PC-3 (cell line): ENCODE data around the gene EWSR1. TPM values are rescaled to one million over a fixed set of nuclear protein-coding genes. Genes with fewer than 3 reads are reported as not detected.

Experiments used
- ATAC-seq: fragments of 200-7000 bp; cut with Tn5 transposase; 2 replicates; pipeline ENCODE4 v1.9.1; 2020; ENCODE audit warnings: mild to moderate bottlenecking, moderate library complexity
- BruUV-seq: library from RNA; stranded (reverse); fragments of 400-500 nt; replicated peaks from 2 replicates; lab custom pipeline; 2021; lab: Mats Ljungman, UMichigan
- CTCF ChIA-PET: fragments of 300-600 bp; sonication (Branson Sonifier 250); formaldehyde crosslinking; loops from one replicate; lab custom pipeline; 2022; ENCODE audit warnings: antibody characterized with exemption; lab: Charles Lee
- POLR2A ChIA-PET: fragments of 300-600 bp; sonication (Branson Sonifier 250); formaldehyde crosslinking; loops from one replicate; lab custom pipeline; 2022; ENCODE audit warnings: antibody characterized with exemption; ENCODE audit not compliant: unreplicated experiment; lab: Charles Lee
- DNase-seq: peaks from one replicate; pipeline ENCODE4 v3.0.0-alpha.2; 2015
- H2AFZ ChIP-seq: fragments of 300-600 bp; sonication (generic); 2 replicates; pipeline ENCODE4 v1.6.0; 2016; ENCODE audit warnings: antibody characterized with exemption, low read length
- H3F3A ChIP-seq: fragments of 300-600 bp; sonication (generic); one replicate; pipeline ENCODE4 v1.6.0; 2017; ENCODE audit warnings: antibody characterized with exemption, low read length, control low read depth, mild to moderate bottlenecking; ENCODE audit not compliant: unreplicated experiment
- H3K27ac ChIP-seq: fragments of 300-600 bp; sonication (generic); 2 replicates; pipeline ENCODE4 v1.5.1; 2016; ENCODE audit warnings: mild to moderate bottlenecking, low read length
- H3K27me3 ChIP-seq: fragments of 300-600 bp; sonication (generic); 2 replicates; pipeline ENCODE4 v1.6.1; 2016; ENCODE audit warnings: low read length, mixed read lengths
- H3K36me3 ChIP-seq: fragments of 300-600 bp; sonication (generic); 2 replicates; pipeline ENCODE4 v1.6.1; 2016; ENCODE audit warnings: low read depth, mixed run types, low read length, mixed read lengths
- H3K4me1 ChIP-seq: fragments of 300-600 bp; sonication (generic); 2 replicates; pipeline ENCODE4 v1.5.1; 2016; ENCODE audit warnings: low read length; ENCODE audit not compliant: insufficient read depth
- H3K4me2 ChIP-seq: fragments of 300-600 bp; sonication (generic); 2 replicates; pipeline ENCODE4 v1.6.0; 2016; ENCODE audit warnings: low read length
- H3K4me3 ChIP-seq: fragments of 300-600 bp; sonication (generic); 2 replicates; pipeline ENCODE4 v1.5.1; 2016; ENCODE audit warnings: mild to moderate bottlenecking, low read length, mixed read lengths
- H3K79me2 ChIP-seq: fragments of 300-600 bp; sonication (generic); 2 replicates; pipeline ENCODE4 v1.6.1; 2017; ENCODE audit warnings: low read length, mixed read lengths
- H3K9ac ChIP-seq: fragments of 300-600 bp; sonication (generic); 2 replicates; pipeline ENCODE4 v1.6.0; 2016; ENCODE audit warnings: mild to moderate bottlenecking, low read length
- H3K9me2 ChIP-seq: fragments of 300-600 bp; sonication (generic); replicated peaks from 2 replicates; pipeline ENCODE4 v1.6.1; 2016; ENCODE audit warnings: mixed run types, low read length, mixed read lengths
- H3K9me3 ChIP-seq: fragments of 300-600 bp; sonication (generic); 2 replicates; pipeline ENCODE4 v1.6.1; 2016; ENCODE audit warnings: low read length, mixed read lengths
- H4K20me1 ChIP-seq: fragments of 300-600 bp; sonication (generic); 2 replicates; pipeline ENCODE4 v1.6.1; 2016; ENCODE audit warnings: low read length, mixed read lengths
- CTCF ChIP-seq: fragments of 300-600 bp; sonication (generic); conservative IDR thresholded peaks from 2 replicates; pipeline ENCODE4 v1.5.1; 2017; ENCODE audit warnings: antibody characterized with exemption, low read depth, mild to moderate bottlenecking, low read length
- EZH2 ChIP-seq: fragments of 300-600 bp; sonication (generic); IDR thresholded peaks from one replicate; pipeline ENCODE4 v1.6.1; 2017; ENCODE audit warnings: antibody characterized with exemption, mild to moderate bottlenecking, low read length; ENCODE audit not compliant: unreplicated experiment
- EZH2phosphoT487 ChIP-seq: fragments of 300-600 bp; sonication (generic); IDR thresholded peaks from 2 replicates; pipeline ENCODE4 v1.6.1; 2018; ENCODE audit warnings: mild to moderate bottlenecking, antibody characterized with exemption, low read length, borderline replicate concordance
- intact Hi-C: fragments of 100-400 bp; cut with micrococcal nuclease; formaldehyde crosslinking; loops from 2 replicates; pipeline ENCODE4 v1.9.0; 2023
- total RNA-seq: library from RNA; depleted of rRNA; stranded (reverse); fragments of >200 nt; gene quantifications from 2 replicates; pipeline ENCODE4 v1.2.3, GENCODE V29; 2014

Gene EWSR1
- total RNA-seq, 1 experiment from 2014 or later, result 288 TPM

GRCh38 chr22:29313576-29314466 is 45.8 kb downstream of the EWSR1 start:
- no peaks in the 10 kb centered on the region for H3F3A ChIP-seq
- H3K9ac ChIP-seq, result no peak overlapping the region
- H3K27ac ChIP-seq, result no peak overlapping the region
- H3K36me3 ChIP-seq, result no peaks in the 10 kb centered on the region
- CTCF ChIA-PET, result no interaction called here
- POLR2A ChIA-PET, result no interaction called here
- no peaks in the 10 kb centered on the region for H3K9me2 ChIP-seq
- H3K27me3 ChIP-seq, result peaks cover 5% of the 10 kb centered on the region; the same call in 1 of the 2 replicates
- no peaks in the 10 kb centered on the region for H4K20me1 ChIP-seq
- H2AFZ ChIP-seq, result no peak overlapping the region
- TF ChIP-seq EZH2phosphoT487, result no peak
- TF ChIP-seq CTCF, result no peak
- TF ChIP-seq EZH2, result no peak
- no TSS peak for BruUV-seq
- no peak overlapping the region for H3K4me3 ChIP-seq
- no peak for DNase-seq
- H3K4me1 ChIP-seq, result peaks cover 29% of the 10 kb centered on the region
- no peak for ATAC-seq
- intact Hi-C loops, result no loop called here
- peak overlapping the region; percentile 74; the same call in 1 of the 2 replicates for H3K4me2 ChIP-seq
- H3K9me3 ChIP-seq, result no peaks in the 10 kb centered on the region
- H3K79me2 ChIP-seq, result peaks cover 15% of the 10 kb centered on the region

GRCh38 chr22:29314537-29315285 is 46.6 kb downstream of the EWSR1 start:
- intact Hi-C loops, result no loop called here
- H3K9ac ChIP-seq, result no peak overlapping the region
- no peaks in the 10 kb centered on the region for H3F3A ChIP-seq
- peak overlapping the region; percentile 74 for H3K4me2 ChIP-seq
- peak overlapping the region; percentile 55; the same call in 1 of the 2 replicates for H2AFZ ChIP-seq
- CTCF ChIA-PET, result no interaction called here
- H4K20me1 ChIP-seq, result no peaks in the 10 kb centered on the region
- peaks cover 5% of the 10 kb centered on the region; the same call in 1 of the 2 replicates for H3K27me3 ChIP-seq
- TF ChIP-seq EZH2phosphoT487 (no peak), EZH2 (no peak), CTCF (no peak)
- POLR2A ChIA-PET, result no interaction called here
- no peak overlapping the region for H3K27ac ChIP-seq
- no peaks in the 10 kb centered on the region for H3K36me3 ChIP-seq
- peaks cover 20% of the 10 kb centered on the region for H3K4me1 ChIP-seq
- peaks cover 6% of the 10 kb centered on the region for H3K79me2 ChIP-seq
- no TSS peak for BruUV-seq
- H3K9me2 ChIP-seq, result no peaks in the 10 kb centered on the region
- H3K4me3 ChIP-seq, result peak overlapping the region; percentile 51; the same call in 1 of the 2 replicates
- ATAC-seq (peak; percentile 18), DNase-seq (peak; percentile 22)
- no peaks in the 10 kb centered on the region for H3K9me3 ChIP-seq
